Heart left ventricle (tissue), 16 donors: ENCODE measurements around the gene MTMR1. TPM values are rescaled to one million over a fixed set of nuclear protein-coding genes. Genes with fewer than 3 reads are reported as not detected.

Source experiments
- ATAC-seq, 4 donors: fragments of 200-7000 bp; cut with Tn5 transposase; one replicate each; pipeline ENCODE4 v1.9.1; 2020 to 2022; ENCODE audit warnings: moderate library complexity in 4 of 4, mild to moderate bottlenecking in 3 of 4, moderate number of reproducible peaks in 1 of 4
- DNase-seq, 5 donors: peaks; one replicate each; pipeline ENCODE4 v3.0.0-alpha.2; 2020
- H3K27ac ChIP-seq, 12 donors: fragments of 200-600 bp; sonication (generic) in 4 of 12; one replicate each; pipeline versions ENCODE4 v1.5.0 to v1.8.0; 2016 to 2022; ENCODE audit warnings: mild to moderate bottlenecking in 2 of 12
- H3K27me3 ChIP-seq, 9 donors: fragments of 200-600 bp; sonication (generic) in 2 of 9; one replicate each; pipeline versions ENCODE4 v1.5.1 to v1.8.0; 2016 to 2022; ENCODE audit warnings: mild to moderate bottlenecking in 3 of 9
- H3K36me3 ChIP-seq, 9 donors: fragments of 200-600 bp; sonication (generic) in 2 of 9; one replicate each; pipeline versions ENCODE4 v1.5.0 to v1.8.0; 2018 to 2022; ENCODE audit warnings: mild to moderate bottlenecking in 2 of 9
- H3K4me1 ChIP-seq, 12 donors: fragments of 200-600 bp; sonication (generic) in 4 of 12; one replicate each; pipeline versions ENCODE4 v1.5.0 to v1.8.0; 2016 to 2022; ENCODE audit warnings: mild to moderate bottlenecking in 3 of 12
- H3K4me3 ChIP-seq, 12 donors: fragments of 200-600 bp; sonication (generic) in 4 of 12; one replicate each; pipeline versions ENCODE4 v1.5.0 to v1.8.0; 2017 to 2022; ENCODE audit warnings: mild to moderate bottlenecking in 9 of 12, moderate library complexity in 4 of 12
- H3K9me3 ChIP-seq, 12 donors: fragments of 200-600 bp; sonication (generic) in 4 of 12; one replicate each; pipeline versions ENCODE4 v1.5.0 to v1.8.0; 2016 to 2022; ENCODE audit warnings: mild to moderate bottlenecking in 1 of 12
- CTCF ChIP-seq, 12 donors: fragments of 200-600 bp; sonication (generic) in 4 of 12; IDR thresholded peaks; one replicate each; pipeline versions ENCODE4 v1.5.0 to v1.8.0; 2018 to 2022; ENCODE audit warnings: antibody characterized with exemption in 12 of 12, mild to moderate bottlenecking in 5 of 12
- POLR2A ChIP-seq, 2 donors: fragments of 450-650 bp; IDR thresholded peaks; one replicate each; pipeline ENCODE4 v1.6.1; 2017; ENCODE audit warnings: antibody characterized with exemption in 2 of 2, mild to moderate bottlenecking in 2 of 2, moderate library complexity in 2 of 2
- WGBS, 4 donors: extraction: QIAGEN DNeasy Blood & Tissue Kit in 2 of 4; methylation state at CpG; one replicate each; pipeline versions ENCODE4 v1.1.5 to v1.1.7; 2013 to 2018; 5-methylcytosine and 5-hydroxymethylcytosine counted together
- intact Hi-C, 10 donors: fragments of 100-400 bp; cut with DNase I; formaldehyde crosslinking; loops; one replicate each; pipeline versions ENCODE4 v1.11.1 to v1.14.2; 2022
- polyA plus RNA-seq, 2 donors: library from polyadenylated mRNA; stranded (reverse); fragments of 200-250 nt; gene quantifications; one replicate each; pipeline ENCODE4 v1.2.3, GENCODE V29; 2013
- total RNA-seq, 9 donors: library from RNA; depleted of rRNA in 2 of 9; stranded (reverse); fragments of >200 nt in 2 of 9; fragmentation: NEBNext Ultra II Directional in 3 of 9; extraction: Animal tissue kit (Norgen Biotek cat#: 25700) in 3 of 9; gene quantifications; one replicate each; pipeline versions ENCODE4 v1.1.0 to v1.2.4, GENCODE V29; 2016 to 2023
- donor health status: ischemic (EF 13 %, LVEDD 7.1; RV severe dilation, severe dysfunction).
- donor health status: healthy with polysubstance abuse.
- donor health status: DM: no; HTN: yes; CAD: no.
- donor health status: DM: no; HTN: no; CAD: no.
- donor health status: ischemic (EF 25% LVEDD 6.9; RV normal size, moderate dysfunction).
- donor health status: ischemic (EF 25% LVEDD 5.7; RV mildly dilated, moderate dysfunction).
- donor health status: healthy.
- donor health status: DM: yes; HTN: yes; CAD: no.
- donor health status: ischemic (EF 35%, LVEDD 5.7; RV mildly dilated, moderate dysfunction).
- donor health status: nonischemic (EF 11% LVEDD 7.7; RV severe dilation, severe dysfunction).
- donor health status: DM: yes; HTN: yes; CAD: no.
- donor health status: PGD.
- donor health status: ischemic (EF 29% LVEDD 5.4; RV normal size, mild dysfunction).
- donor health status: nonischemic (EF 23%, LVEDD 6.1; RV moderate dilation, normal function).

The MTMR1 gene
- total and polyA plus RNA-seq, 11 donors: 5.1 to 59.7 (median 21.0) TPM

- WGBS, 4 donors: 41 to 64% (median 59%) methylated on average over 4 of the region's 4 CpGs
These were observed 80.4 kb downstream of the MTMR1 start for GRCh38 chrX:150773634-150774033.

GRCh38 chrX:150774798-150775568 lies 81.8 kb downstream of the MTMR1 start:
- H3K27me3 ChIP-seq: no peaks in the 10 kb centered on the region
- ATAC-seq: no peak
- H3K4me1 ChIP-seq: no peaks in the 10 kb centered on the region
- H3K9me3 ChIP-seq: no peaks in the 10 kb centered on the region
- intact Hi-C loops: loop anchor here in 8 of 10 donors (5.0 to 10.0 kb wide), 6 partner anchors 122 to 230 kb away; partner anchors contain the start of genes HMGB3 (in 2 of the 8) and CD99L2 (in 1 of the 8)
- H3K36me3 ChIP-seq: peaks cover 0 to 9% (median 6%) of the 10 kb centered on the region in 9 donors
- TF ChIP-seq CTCF (IDR thresholded peaks at IDR 0.05) (no peak), POLR2A (IDR thresholded peaks at IDR 0.05) (no peak)
- 88 to 96% (median 91%) methylated on average over 13 to 14 of the region's 14 CpGs for WGBS, 4 donors
- H3K27ac ChIP-seq: no peak overlapping the region
- DNase-seq: no peak
- H3K4me3 ChIP-seq: no peak overlapping the region

More at GRCh38 chrX:150773634-150774033, 80.4 kb downstream of the MTMR1 start:
- Histone ChIP-seq H3K4me3 (no peak overlapping the region), H3K36me3 (peaks cover 0 to 14% (median 6%) of the 10 kb centered on the region in 9 donors), H3K27me3 (no peaks in the 10 kb centered on the region), H3K9me3 (no peaks in the 10 kb centered on the region), H3K27ac (no peak overlapping the region), H3K4me1 (no peaks in the 10 kb centered on the region)
- ATAC-seq (no peak), DNase-seq (no peak)
- TF ChIP-seq POLR2A (IDR thresholded peaks at IDR 0.05) (no peak), CTCF (IDR thresholded peaks at IDR 0.05) (no peak)
- intact Hi-C loops: loop anchor here in 9 of 10 donors (2.0 to 10.0 kb wide), 7 partner anchors 124 to 309 kb away; partner anchors contain the start of genes HMGB3 (in 2 of the 9) and CD99L2 (in 1 of the 9)

- ATAC-seq (no peak), DNase-seq (no peak)
- intact Hi-C loops: loop anchor here in 6 of 10 donors (10.0 kb wide), 3 partner anchors 129 to 229 kb away; partner anchors contain the start of gene HMGB3 (in 1 of the 6)
- Histone ChIP-seq H3K4me1 (no peaks in the 10 kb centered on the region), H3K27me3 (no peaks in the 10 kb centered on the region), H3K27ac (no peak overlapping the region), H3K9me3 (no peaks in the 10 kb centered on the region), H3K36me3 (peaks cover 0 to 9% (median 2%) of the 10 kb centered on the region in 9 donors), H3K4me3 (no peak overlapping the region)
- WGBS, 4 donors: 79 to 82% (median 80%) methylated on average over 16 to 18 of the region's 18 CpGs
- no peak for TF ChIP-seq POLR2A (IDR thresholded peaks at IDR 0.05)
- TF ChIP-seq CTCF (IDR thresholded peaks at IDR 0.05): no peak
These were observed 82.6 kb downstream of the MTMR1 start for GRCh38 chrX:150775569-150776350.
